GM19324 (cell line): ENCODE results near the gene TNFRSF6B.
A peak's percentile ranks its signal among the peaks of the same experiment; 100 is the strongest.

ENCODE experiments used
- ATAC-seq: cut with Tn5 transposase; IDR thresholded peaks from one replicate; pipeline ENCODE4 v1.9.1; 2021; ENCODE audit warnings: mild to moderate bottlenecking, moderate library complexity; ENCODE audit not compliant: unreplicated experiment, low FRiP score

The TNFRSF6B gene

GRCh38 chr20:63734946-63735858 lies 38.8 kb downstream of the TNFRSF6B start:
- no peak for ATAC-seq

- peak; percentile 17 for ATAC-seq
Observed at GRCh38 chr20:63735859-63736718, 39.6 kb downstream of the TNFRSF6B start, which contains the start of gene LIME1. Gene LIME1, plus strand, starts transcription at chr20:63736664. Its CDS starts 886 bp downstream, at chr20:63737550.

DNA sequence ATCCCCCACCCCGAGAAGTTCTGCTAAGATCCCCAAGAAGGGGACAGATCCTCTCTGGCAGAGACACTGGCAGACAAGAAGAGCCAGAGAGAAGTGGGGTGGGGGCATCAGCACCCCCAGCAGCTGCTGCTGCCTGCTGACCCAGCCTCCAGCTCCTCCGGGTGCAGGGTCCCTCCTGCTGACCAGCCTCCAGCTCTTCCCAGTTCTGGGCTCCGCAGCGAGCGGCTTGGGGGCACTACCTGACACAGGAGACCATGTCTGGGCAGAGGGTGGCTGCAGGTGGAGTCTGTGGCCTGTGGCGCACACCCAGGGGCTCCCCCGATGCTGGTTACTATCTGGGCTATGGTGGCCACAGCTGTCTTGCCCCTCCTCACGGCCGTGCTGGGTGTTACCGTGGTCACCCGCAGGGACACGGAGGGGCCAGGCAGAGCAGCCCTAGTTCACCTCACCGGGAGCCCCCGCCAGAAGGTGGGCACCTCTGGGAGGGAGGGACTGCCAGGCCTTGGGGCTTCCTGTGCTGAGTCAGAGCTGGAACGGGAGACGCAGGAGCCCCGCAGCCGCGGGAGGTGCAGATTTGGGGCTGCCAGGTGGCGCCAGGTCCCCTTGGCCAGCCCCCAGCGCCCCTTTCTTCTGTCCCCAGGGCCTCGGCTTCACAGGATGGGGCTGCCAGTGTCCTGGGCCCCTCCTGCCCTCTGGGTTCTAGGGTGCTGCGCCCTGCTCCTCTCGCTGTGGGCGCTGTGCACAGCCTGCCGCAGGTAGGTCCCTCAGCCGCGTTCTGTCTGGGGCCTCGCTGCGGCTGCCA lies 40.6 kb downstream of the TNFRSF6B start:
- ATAC-seq = no peak

GRCh38 chr20:63737695-63737944 lies 41.2 kb downstream of the TNFRSF6B start:
- ATAC-seq = no peak

DNA sequence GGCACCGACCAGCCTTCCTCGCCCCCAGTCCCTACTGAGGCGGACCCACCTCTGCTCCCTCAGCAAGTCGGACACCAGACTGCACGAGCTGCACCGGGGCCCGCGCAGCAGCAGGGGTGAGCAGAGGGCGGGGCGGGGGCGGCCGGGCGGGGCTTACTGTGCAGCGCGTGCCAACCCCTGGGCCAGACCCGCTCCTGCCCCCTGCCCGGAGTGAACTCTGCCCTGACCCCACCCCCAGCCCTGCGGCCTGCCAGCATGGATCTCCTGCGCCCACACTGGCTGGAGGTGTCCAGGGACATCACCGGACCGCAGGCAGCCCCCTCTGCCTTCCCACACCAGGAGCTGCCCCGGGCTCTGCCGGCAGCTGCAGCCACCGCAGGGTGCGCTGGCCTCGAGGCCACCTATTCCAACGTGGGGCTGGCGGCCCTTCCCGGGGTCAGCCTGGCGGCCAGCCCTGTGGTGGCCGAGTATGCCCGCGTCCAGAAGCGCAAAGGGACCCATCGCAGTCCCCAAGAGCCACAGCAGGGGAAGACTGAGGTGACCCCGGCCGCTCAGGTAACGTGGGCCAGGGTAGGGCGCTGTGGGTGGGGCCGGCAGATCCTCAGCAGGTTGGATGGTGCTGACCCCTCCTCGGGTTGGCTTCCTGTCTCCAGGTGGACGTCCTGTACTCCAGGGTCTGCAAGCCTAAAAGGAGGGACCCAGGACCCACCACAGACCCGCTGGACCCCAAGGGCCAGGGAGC lies 41.7 kb downstream of the TNFRSF6B start:
- ATAC-seq = no peak

DNA sequence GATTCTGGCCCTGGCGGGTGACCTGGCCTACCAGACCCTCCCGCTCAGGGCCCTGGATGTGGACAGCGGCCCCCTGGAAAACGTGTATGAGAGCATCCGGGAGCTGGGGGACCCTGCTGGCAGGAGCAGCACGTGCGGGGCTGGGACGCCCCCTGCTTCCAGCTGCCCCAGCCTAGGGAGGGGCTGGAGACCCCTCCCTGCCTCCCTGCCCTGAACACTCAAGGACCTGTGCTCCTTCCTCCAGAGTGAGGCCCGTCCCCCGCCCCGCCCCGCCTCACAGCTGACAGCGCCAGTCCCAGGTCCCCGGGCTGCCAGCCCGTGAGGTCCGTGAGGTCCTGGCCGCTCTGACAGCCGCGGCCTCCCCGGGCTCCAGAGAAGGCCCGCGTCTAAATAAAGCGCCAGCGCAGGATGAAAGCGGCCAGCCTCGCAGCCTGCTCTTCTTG lies 42.3 kb downstream of the TNFRSF6B start:
- ATAC-seq = no peak

DNA sequence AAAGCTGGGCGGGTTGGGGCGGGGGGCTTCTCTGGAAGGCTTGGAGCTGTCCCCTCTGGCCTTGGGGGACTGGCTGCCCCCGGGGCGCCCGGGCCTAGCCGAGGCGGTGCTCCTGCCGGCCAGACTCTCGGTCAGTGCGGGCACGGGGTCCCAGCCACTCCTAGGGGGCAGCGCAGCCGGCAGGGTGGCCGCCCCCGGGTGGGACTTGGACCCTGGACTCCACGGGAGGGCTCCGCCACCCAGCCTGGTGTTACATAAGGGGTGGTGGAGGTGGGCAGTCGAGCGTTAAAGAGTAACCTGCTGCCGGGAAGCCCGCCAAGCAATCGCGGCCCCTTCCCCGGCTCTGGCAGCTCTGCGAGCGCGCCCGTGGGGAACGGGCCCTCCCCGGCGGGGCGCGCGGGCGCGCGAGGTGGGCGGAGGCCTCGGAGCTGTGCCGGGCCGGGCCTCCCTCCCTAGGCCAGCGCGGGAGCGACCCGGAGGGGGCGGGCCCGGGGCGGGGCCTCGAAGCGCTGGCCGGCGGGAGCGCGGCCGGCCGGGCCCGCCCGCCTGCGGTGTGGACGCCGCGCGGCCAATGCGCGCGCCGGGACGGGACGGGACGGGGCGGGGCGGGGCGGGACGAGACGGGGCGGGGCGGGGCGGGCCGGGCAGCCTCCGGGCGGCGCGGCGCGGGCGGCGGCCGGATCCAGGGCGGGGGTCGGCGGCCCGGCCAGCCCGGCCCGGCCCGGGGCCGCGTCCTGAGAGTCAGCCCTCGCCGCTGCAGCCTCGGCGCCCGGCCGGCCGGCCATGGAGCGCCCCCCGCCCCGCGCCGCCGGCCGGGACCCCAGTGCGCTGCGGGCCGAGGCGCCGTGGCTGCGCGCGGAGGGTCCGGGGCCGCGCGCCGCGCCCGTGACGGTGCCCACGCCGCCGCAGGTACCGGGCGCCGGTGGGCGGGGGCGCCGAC lies 42.9 kb downstream of the TNFRSF6B start, which contains the start of gene SLC2A4RG:
Gene SLC2A4RG, plus strand, starts transcription at position 647 of the 940 bp plus-strand sequence. Its CDS starts 137 bp downstream, at position 784.
- peak; percentile 48 for ATAC-seq

DNA sequence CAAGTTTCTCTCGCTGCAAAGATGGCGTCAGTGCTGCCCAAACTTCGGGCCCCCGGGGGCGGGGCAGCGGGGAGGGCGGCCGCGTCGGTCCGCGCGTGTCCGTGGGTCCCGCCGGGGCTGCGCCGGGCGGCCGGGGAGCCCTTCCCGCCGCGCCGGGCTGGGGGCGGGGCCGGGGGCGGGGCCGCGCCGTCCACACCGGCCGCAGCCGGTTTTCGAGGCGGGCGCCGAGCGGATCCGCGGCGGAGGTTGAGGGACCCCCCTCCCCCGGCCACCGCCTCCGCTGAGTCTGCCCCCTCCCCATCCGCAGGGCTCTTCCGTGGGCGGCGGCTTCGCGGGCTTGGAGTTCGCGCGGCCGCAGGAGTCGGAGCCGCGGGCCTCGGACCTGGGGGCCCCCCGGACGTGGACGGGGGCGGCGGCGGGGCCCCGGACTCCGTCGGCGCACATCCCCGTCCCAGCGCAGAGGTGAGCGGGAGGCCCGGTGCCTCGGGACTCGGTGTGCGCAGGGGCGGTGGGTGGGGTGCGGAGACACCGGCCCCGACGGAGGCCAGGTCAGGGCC lies 43.7 kb downstream of the TNFRSF6B start:
- ATAC-seq = peak; percentile 8

DNA sequence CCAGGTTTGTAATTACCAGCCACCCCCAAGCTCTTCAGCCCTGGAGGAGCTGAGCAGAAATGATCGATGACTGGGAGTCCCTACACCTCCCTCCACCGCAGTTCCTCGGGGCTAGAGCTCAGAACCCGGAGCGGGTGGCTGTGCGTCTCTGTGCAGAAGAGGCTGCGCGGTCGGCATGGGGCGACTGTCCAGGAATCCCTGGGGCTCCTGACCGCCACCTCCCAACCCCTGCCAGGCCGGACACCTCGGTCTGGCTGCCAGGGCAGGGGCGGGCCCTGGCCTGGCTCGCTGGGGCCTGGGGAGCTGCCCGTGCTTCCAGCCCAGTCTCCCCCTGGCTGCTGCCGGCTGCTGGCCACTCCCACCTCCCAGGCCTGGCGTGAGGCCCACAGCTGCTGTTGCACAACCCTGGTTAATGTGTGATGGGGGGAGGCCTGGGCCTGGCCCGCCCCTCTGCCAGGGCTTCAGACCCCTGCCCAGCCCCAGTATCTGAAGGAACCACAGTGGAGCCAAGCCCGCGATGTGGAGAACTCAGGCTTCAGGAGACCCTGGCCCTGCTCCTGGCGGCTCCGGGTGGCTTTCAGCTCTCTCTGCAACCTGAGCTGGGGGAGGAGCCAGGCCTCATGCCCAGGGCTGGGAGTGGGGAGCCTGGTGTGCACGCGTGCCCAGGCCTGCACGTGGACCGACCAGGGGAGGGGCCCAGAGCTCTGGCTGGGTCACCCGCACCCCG lies 44.3 kb downstream of the TNFRSF6B start:
- ATAC-seq = no peak

DNA sequence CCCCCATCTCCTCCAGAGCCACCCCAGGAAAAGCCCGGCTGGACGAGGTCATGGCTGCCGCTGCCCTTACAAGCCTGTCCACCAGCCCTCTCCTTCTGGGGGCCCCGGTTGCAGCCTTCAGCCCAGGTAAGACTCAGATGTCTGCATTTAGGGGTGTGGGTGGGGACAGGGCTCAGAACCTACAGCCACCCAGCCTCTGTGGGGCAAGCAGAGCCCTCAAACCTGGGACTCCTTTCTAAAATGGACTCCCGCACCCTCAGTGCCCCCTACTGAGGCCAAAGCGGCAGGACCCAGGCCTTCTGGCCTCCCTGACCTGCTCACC lies 44.9 kb downstream of the TNFRSF6B start:
- no peak for ATAC-seq

DNA sequence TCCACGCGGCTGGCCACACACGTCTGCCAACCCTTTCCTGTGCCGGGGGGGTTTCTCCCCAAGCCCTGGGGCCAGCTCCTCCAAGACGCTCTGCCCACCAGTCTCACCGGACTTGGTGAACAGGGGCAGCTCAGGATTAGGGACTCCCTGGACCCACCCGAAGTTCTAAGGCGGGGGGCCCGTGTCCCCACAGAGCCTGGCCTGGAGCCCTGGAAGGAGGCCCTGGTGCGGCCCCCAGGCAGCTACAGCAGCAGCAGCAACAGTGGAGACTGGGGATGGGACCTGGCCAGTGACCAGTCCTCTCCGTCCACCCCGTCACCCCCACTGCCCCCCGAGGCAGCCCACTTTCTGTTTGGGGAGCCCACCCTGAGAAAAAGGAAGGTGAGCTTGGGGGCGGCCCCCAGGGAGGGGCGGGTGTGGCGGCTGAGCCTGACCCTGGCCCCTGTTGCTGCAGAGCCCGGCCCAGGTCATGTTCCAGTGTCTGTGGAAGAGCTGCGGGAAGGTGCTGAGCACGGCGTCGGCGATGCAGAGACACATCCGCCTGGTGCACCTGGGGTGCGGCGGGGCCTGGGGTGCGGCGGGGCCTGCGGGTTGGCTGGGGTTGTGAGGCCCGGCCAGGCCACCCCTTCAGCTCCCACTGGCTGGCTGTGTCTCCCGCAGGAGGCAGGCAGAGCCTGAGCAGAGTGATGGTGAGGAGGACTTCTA lies 45.4 kb downstream of the TNFRSF6B start:
- ATAC-seq = no peak

DNA sequence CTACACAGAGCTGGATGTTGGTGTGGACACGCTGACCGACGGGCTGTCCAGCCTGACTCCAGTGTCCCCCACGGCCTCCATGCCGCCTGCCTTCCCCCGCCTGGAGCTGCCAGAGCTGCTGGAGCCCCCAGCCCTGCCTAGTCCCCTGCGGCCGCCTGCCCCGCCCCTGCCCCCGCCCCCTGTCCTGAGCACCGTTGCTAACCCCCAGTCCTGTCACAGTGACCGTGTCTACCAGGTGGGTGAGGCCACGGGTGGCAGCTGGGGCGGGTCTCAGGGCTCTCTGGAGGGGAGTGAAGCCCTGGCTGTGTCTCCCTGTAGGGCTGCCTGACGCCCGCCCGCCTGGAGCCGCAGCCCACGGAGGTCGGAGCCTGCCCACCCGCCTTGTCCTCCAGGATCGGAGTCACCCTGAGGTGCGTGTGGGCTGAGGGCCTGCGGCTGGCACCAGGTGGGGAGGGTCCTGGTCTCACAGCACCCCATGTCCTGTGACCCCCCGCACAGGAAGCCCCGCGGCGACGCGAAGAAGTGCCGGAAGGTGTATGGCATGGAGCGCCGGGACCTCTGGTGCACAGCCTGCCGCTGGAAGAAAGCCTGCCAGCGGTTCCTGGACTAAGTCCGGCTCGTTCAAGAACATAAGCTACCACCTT lies 46.1 kb downstream of the TNFRSF6B start:
- ATAC-seq = no peak

GRCh38 chr20:63743210-63743970 lies 46.9 kb downstream of the TNFRSF6B start:
- ATAC-seq = no peak

DNA sequence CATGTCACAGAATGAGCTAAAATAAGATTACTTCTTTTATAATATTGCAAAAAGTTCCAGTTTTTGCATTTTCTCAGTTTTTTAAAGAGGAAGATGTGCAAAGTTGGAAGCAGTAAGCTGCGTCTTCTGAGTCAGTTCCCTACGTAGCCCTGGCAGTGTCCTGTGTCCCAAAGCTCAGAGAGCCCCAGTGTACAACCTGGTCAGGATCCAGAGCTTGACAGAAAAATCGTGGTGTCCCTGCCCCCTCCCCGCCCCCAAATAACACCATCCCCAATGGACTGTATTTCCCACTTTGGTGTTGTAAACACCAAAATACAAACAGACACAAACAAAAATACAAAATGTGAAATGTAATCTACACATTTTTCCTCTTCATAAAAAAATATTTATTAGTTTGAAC lies 47.7 kb downstream of the TNFRSF6B start:
- no peak for ATAC-seq

DNA sequence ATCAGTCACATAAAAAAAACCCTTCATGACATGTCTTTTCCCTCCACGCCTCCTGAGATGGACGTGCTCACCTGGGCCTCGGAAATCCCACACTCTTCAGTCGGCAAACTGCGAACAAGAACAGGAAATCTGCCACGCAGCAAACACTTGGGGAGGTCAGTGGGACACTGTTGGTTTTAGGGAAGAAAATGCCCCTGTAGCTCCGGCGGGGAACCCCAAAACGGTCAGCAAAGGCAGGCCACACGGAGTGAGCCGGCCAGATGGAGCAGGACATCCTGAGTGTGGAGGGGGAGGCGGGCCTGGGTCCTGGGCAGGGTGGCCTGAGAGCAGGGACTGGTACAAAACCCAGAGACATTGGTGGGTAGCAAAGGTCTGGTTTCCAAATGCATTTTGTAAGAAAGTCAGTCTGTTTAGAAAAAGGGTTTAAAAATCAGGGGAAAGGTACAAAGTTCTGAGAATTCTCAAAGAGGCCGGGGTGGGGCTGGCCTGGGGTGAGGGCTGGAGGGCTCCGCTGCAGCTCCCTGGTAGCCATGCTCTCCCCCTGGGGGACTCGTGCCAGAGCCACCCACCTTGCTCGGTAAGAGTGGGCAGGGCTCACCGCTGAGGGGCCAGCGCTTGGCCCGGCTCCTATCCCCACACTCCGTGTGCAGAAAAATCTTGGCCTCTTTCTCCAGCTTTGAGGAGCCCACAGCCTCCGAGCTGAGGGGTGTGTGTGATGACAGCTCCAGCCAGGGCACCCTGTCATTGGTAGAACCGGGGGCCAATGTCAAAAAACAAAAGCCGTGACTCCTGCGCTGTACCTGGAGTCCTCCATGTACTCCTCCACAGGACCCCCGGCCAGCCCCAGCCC lies 48.3 kb downstream of the TNFRSF6B start:
- no peak for ATAC-seq
